Endothelial cell of umbilical vein (primary cell): ENCODE results near the gene FIG4. TPM values are rescaled to one million over a fixed set of nuclear protein-coding genes. Genes with fewer than 3 reads are reported as not detected.

Experiments used
- BruUV-seq: library from RNA; stranded (reverse); fragments of 400-500 nt; replicated peaks from 2 replicates; lab custom pipeline; 2021; lab: Mats Ljungman, UMichigan
- CTCF ChIA-PET: fragments of 300-600, 350-600 bp; sonication (Branson Sonifier 250); formaldehyde crosslinking; loops from one replicate; lab custom pipeline; 2021; ENCODE audit warnings: antibody characterized with exemption, inconsistent platforms; lab: Charles Lee
- POLR2A ChIA-PET: fragments of 300-600, 350-600 bp; sonication (Branson Sonifier 250); formaldehyde crosslinking; loops from one replicate; lab custom pipeline; 2021; ENCODE audit warnings: antibody characterized with exemption, inconsistent platforms; lab: Charles Lee
- DNase-seq: peaks from one replicate; pipeline ENCODE4 v3.0.0-alpha.2; 2011; ENCODE audit warnings: low read depth, low spot score
- FAIRE-seq: peaks from 2 replicates; lab custom pipeline; 2011; peaks lifted over from hg19 to GRCh38; lab: Jason Lieb, UNC
- H2AFZ ChIP-seq: 2 replicates; pipeline ENCODE4 v1.6.0; 2012; ENCODE audit warnings: low read depth, low read length, control low read depth, inconsistent platforms
- H3K27ac ChIP-seq: 2 replicates; pipeline ENCODE4 v1.5.1; 2011; ENCODE audit warnings: low read depth, mild to moderate bottlenecking, control low read depth, low read length, moderate library complexity; ENCODE audit not compliant: insufficient read depth
- H3K27me3 ChIP-seq, 2 experiments: 2 replicates each; pipeline versions ENCODE4 v1.6.0 to v1.6.1; 2011; ENCODE audit warnings: low read length in 2 of 2, mixed read lengths in 1 of 2; ENCODE audit not compliant: control insufficient read depth in 2 of 2, insufficient read depth in 2 of 2
- H3K36me3 ChIP-seq, 2 experiments: 2 replicates in 1 of 2; 3 replicates in 1 of 2; pipeline ENCODE4 v1.5.1; 2011; ENCODE audit warnings: low read length in 2 of 2, mild to moderate bottlenecking in 1 of 2, moderate library complexity in 1 of 2; ENCODE audit not compliant: control insufficient read depth in 2 of 2, insufficient read depth in 2 of 2; ENCODE audit errors: extremely low read depth in 1 of 2
- H3K4me1 ChIP-seq: 3 replicates; pipeline ENCODE4 v1.5.1; 2011; ENCODE audit warnings: mild to moderate bottlenecking, low read length; ENCODE audit not compliant: control insufficient read depth, insufficient read depth; ENCODE audit errors: extremely low read depth
- H3K4me2 ChIP-seq: 2 replicates; pipeline ENCODE4 v1.6.1; 2011; ENCODE audit warnings: low read length, control low read depth, mixed read lengths; ENCODE audit not compliant: insufficient read depth
- H3K4me3 ChIP-seq, 3 experiments: fragments of 200-600 bp in 1 of 3; sonication (generic), shearing (Covaris generic) in 1 of 3; replicated peaks in 1 of 3; 2 replicates each; pipeline ENCODE4 v1.5.1; 2011 to 2016; ENCODE audit warnings: control low read depth in 3 of 3, low read length in 3 of 3, mild to moderate bottlenecking in 2 of 3, inconsistent platforms in 1 of 3, low read depth in 1 of 3, moderate library complexity in 1 of 3; ENCODE audit not compliant: insufficient read depth in 1 of 3
- H3K79me2 ChIP-seq: 2 replicates; pipeline ENCODE4 v1.6.0; 2012; ENCODE audit warnings: low read length, inconsistent platforms; ENCODE audit not compliant: control insufficient read depth, insufficient read depth
- H3K9ac ChIP-seq: replicated peaks from 2 replicates; pipeline ENCODE3; 2011; ENCODE audit warnings: low read length, control low read depth; ENCODE audit not compliant: insufficient read depth; ENCODE audit errors: extremely low read depth
- H3K9me1 ChIP-seq: replicated peaks from 3 replicates; pipeline ENCODE4 v1.6.0; 2011; ENCODE audit warnings: mild to moderate bottlenecking, low read length; ENCODE audit not compliant: control insufficient read depth, insufficient read depth; ENCODE audit errors: extremely low read depth
- H3K9me3 ChIP-seq: replicated peaks from 2 replicates; pipeline ENCODE4 v1.5.1; 2012; ENCODE audit warnings: low read length, inconsistent platforms; ENCODE audit not compliant: control insufficient read depth, insufficient read depth
- H4K20me1 ChIP-seq: replicated peaks from 2 replicates; pipeline ENCODE3; 2011; ENCODE audit warnings: mild to moderate bottlenecking, low read length; ENCODE audit not compliant: control insufficient read depth, insufficient read depth; ENCODE audit errors: extremely low read depth
- EZH2 ChIP-seq: IDR thresholded peaks from 2 replicates; pipeline ENCODE4 v1.6.1; 2012; ENCODE audit warnings: borderline replicate concordance, low read depth, mild to moderate bottlenecking, moderate library complexity, low read length, inconsistent platforms; ENCODE audit not compliant: severe bottlenecking
- FOS ChIP-seq: IDR thresholded peaks from 2 replicates; pipeline ENCODE4 v1.6.1; 2011; ENCODE audit warnings: mild to moderate bottlenecking, low read length, moderate library complexity, borderline replicate concordance; ENCODE audit not compliant: insufficient read depth
- GATA2 ChIP-seq: IDR thresholded peaks from 2 replicates; pipeline ENCODE4 v1.7.0; 2011; ENCODE audit warnings: low read depth, mild to moderate bottlenecking, moderate library complexity, mixed read lengths, low read length; ENCODE audit not compliant: insufficient read length, insufficient read depth
- JUN ChIP-seq: IDR thresholded peaks from 2 replicates; pipeline ENCODE4 v1.6.1; 2011; ENCODE audit warnings: borderline replicate concordance, low read depth; ENCODE audit not compliant: insufficient read length, insufficient read depth
- MYC ChIP-seq: IDR thresholded peaks from one replicate; pipeline ENCODE4 v1.6.1; 2011; ENCODE audit warnings: mild to moderate bottlenecking, low read depth, low read length
- POLR2A ChIP-seq: IDR thresholded peaks from 2 replicates; pipeline ENCODE4 v1.6.1; 2012; ENCODE audit warnings: low read depth, mild to moderate bottlenecking, control low read depth, low read length
- POLR2AphosphoS5 ChIP-seq: IDR thresholded peaks from 2 replicates; pipeline ENCODE4 v1.6.1; 2012; ENCODE audit warnings: low read depth, mild to moderate bottlenecking, control low read depth, low read length, moderate library complexity; ENCODE audit not compliant: insufficient read depth
- dilution Hi-C: fragments of 300-500 bp; cut with MboI; formaldehyde crosslinking; loops from one replicate; pipeline ENCODE4 v1.15.0; 2019; ENCODE audit warnings: low sequenced_read_pairs; ENCODE audit not compliant: extremely low pct_ligation_motif_present
- intact Hi-C: fragments of 100-400 bp; cut with micrococcal nuclease; formaldehyde crosslinking; loops from one replicate; pipeline ENCODE4 v1.10.0; 2022
- polyA plus RNA-seq, 4 experiments: library from polyadenylated mRNA; depleted of rRNA in 3 of 4; stranded (reverse) in 3 of 4; unstranded in 1 of 4; fragments of >200 nt; gene quantifications; 2 replicates each; pipeline versions ENCODE4 v1.2.1 to v1.2.3, GENCODE V29; 2011 to 2012; ENCODE audit warnings: missing spikeins in 1 of 4
- total RNA-seq: library from RNA; stranded (reverse); gene quantifications from 2 replicates; pipeline ENCODE4 v1.2.3, GENCODE V29; 2021
- TF ChIP-seq, protein P1 (sequence below): IDR thresholded peaks from 2 replicates; pipeline ENCODE4 v1.6.1; 2011; ENCODE audit not compliant: insufficient read depth, insufficient read length
- TF ChIP-seq, protein P2 (sequence below), 2 donors: IDR thresholded peaks; 1 replicate in 1 of 2; 2 replicates in 1 of 2; pipeline ENCODE4 v1.5.1; 2011; ENCODE audit warnings: low read length in 2 of 2, mild to moderate bottlenecking in 2 of 2, moderate library complexity in 2 of 2, control low read depth in 1 of 2, inconsistent platforms in 1 of 2, low read depth in 1 of 2; ENCODE audit not compliant: insufficient read depth in 1 of 2; ENCODE audit errors: extremely low read depth in 1 of 2

FIG4 gene
- total and polyA plus RNA-seq, 2 donors (not counting 3 experiments of a cell fraction or from before 2014, with no cell fraction given): 7.9 to 12.2 TPM

DNA sequence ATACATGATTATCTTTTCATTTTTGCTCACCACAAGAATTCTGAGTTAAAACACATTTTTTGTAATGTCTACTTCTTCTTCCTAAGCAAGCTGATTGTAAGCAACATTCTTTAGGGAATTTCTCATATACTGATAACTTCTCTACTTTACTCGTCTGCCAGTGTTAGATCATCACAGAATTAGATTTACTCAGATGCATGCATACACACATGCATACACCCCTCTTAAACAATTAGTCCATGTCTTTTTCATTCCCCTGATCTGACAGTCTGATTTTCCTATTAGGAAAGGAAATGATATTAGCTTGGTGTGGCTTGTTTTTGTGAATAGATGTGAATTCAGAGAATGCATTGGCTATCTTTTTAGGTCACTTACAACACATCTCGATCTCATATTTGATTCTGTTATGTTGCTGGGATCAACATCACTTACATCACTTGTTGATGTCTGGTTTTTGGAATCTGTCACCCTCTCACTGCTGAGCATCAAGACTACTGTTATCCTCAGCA lies 91.4 kb downstream of the FIG4 start:
- Histone ChIP-seq H4K20me1 (no peaks in the 10 kb centered on the region), H3K27me3 (no peaks in the 10 kb centered on the region), H3K4me3 (no peak overlapping the region), H3K9ac (no peak overlapping the region), H3K4me1 (no peaks in the 10 kb centered on the region), H3K9me1 (no peaks in the 10 kb centered on the region), H3K79me2 (no peaks in the 10 kb centered on the region), H2AFZ (no peak overlapping the region), H3K4me2 (no peak overlapping the region), H3K36me3 (no peaks in the 10 kb centered on the region), H3K9me3 (no peaks in the 10 kb centered on the region), H3K27ac (no peak overlapping the region)
- CTCF ChIA-PET: interaction anchor here (1.0 to 1.9 kb wide), 6 partner anchors 14 to 257 kb away, joined by 3 to 9 read pairs (median 4); partner anchors contain the start of genes AK9 and FIG4
- DNase-seq (no peak), FAIRE-seq (no peak)
- no peak for TF ChIP-seq MYC
- no peak for TF ChIP-seq GATA2
- TF ChIP-seq, protein P1, sequence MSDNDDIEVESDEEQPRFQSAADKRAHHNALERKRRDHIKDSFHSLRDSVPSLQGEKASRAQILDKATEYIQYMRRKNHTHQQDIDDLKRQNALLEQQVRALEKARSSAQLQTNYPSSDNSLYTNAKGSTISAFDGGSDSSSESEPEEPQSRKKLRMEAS: no peak
- TF ChIP-seq, protein P2, sequence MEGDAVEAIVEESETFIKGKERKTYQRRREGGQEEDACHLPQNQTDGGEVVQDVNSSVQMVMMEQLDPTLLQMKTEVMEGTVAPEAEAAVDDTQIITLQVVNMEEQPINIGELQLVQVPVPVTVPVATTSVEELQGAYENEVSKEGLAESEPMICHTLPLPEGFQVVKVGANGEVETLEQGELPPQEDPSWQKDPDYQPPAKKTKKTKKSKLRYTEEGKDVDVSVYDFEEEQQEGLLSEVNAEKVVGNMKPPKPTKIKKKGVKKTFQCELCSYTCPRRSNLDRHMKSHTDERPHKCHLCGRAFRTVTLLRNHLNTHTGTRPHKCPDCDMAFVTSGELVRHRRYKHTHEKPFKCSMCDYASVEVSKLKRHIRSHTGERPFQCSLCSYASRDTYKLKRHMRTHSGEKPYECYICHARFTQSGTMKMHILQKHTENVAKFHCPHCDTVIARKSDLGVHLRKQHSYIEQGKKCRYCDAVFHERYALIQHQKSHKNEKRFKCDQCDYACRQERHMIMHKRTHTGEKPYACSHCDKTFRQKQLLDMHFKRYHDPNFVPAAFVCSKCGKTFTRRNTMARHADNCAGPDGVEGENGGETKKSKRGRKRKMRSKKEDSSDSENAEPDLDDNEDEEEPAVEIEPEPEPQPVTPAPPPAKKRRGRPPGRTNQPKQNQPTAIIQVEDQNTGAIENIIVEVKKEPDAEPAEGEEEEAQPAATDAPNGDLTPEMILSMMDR (IDR thresholded peaks at IDR 0.05; ENCODE audit: extremely low read depth in 1 of 2, insufficient read depth in 1 of 2, low read depth in 1 of 2, low read length in 2 of 2): no peak
- no peak for TF ChIP-seq EZH2
- no peak for TF ChIP-seq POLR2A
- TF ChIP-seq JUN: no peak
- TF ChIP-seq POLR2AphosphoS5: no peak
- no peak for TF ChIP-seq FOS
- dilution Hi-C loops (no loop called here), intact Hi-C loops (no loop called here)
- BruUV-seq: no TSS peak
- POLR2A ChIA-PET: no interaction called here
